ENCODE measurements around the gene FEV.
A peak's percentile ranks its signal among the peaks of the same experiment; 100 is the strongest.

Gene FEV

GRCh38 chr2:218992703-218993344 lies 7.8 kb upstream of the FEV start:
- no peak for TF ChIP-seq CTCF (IDR thresholded peaks at IDR 0.05; ENCODE audit: low read length, missing control alignments)
- DNase-seq (ENCODE audit: low read depth): no peak
- no peak overlapping the region for H3K4me3 ChIP-seq (replicated peaks; ENCODE audit: low read depth, low read length)

GRCh38 chr2:218992196-218992595 lies 7.2 kb upstream of the FEV start:
- H3K4me3 ChIP-seq (replicated peaks; ENCODE audit: low read depth, low read length): no peak overlapping the region
- no peak for DNase-seq (ENCODE audit: low read depth)

GRCh38 chr2:218991674-218992168 lies 6.7 kb upstream of the FEV start:
- DNase-seq (ENCODE audit: low read depth): peak; percentile 43
- TF ChIP-seq CTCF (IDR thresholded peaks at IDR 0.05; ENCODE audit: low read length, missing control alignments): no peak
- H3K4me3 ChIP-seq (replicated peaks; ENCODE audit: low read depth, low read length): no peak overlapping the region

More at GRCh38 chr2:218992196-218992595, 7.2 kb upstream of the FEV start:
- no peak for TF ChIP-seq CTCF (IDR thresholded peaks at IDR 0.05; ENCODE audit: low read length, missing control alignments)

- DNase-seq (ENCODE audit: low read depth): no peak
- no peak for TF ChIP-seq CTCF (IDR thresholded peaks at IDR 0.05; ENCODE audit: low read length, missing control alignments)
Measured at GRCh38 chr2:218990612-218991011, 5.6 kb upstream of the FEV start.

GRCh38 chr2:218990052-218990451 lies 5.1 kb upstream of the FEV start:
- no peak for TF ChIP-seq CTCF (IDR thresholded peaks at IDR 0.05; ENCODE audit: low read length, missing control alignments)
- no peak overlapping the region for H3K4me3 ChIP-seq (replicated peaks; ENCODE audit: low read depth, low read length)
- no peak for DNase-seq (ENCODE audit: low read depth)

More at GRCh38 chr2:218990612-218991011, 5.6 kb upstream of the FEV start:
- H3K4me3 ChIP-seq (replicated peaks; ENCODE audit: low read depth, low read length): no peak overlapping the region

- no peak overlapping the region for H3K4me3 ChIP-seq (replicated peaks; ENCODE audit: low read depth, low read length)
- TF ChIP-seq CTCF (IDR thresholded peaks at IDR 0.05; ENCODE audit: low read length, missing control alignments): no peak
- DNase-seq (ENCODE audit: low read depth): no peak
Measured at GRCh38 chr2:218988650-218989049, 3.7 kb upstream of the FEV start.

GRCh38 chr2:218988164-218988563 lies 3.2 kb upstream of the FEV start:
- no peak overlapping the region for H3K4me3 ChIP-seq (replicated peaks; ENCODE audit: low read depth, low read length)
- no peak for DNase-seq (ENCODE audit: low read depth)
- no peak for TF ChIP-seq CTCF (IDR thresholded peaks at IDR 0.05; ENCODE audit: low read length, missing control alignments)

Measured in fibroblast of pulmonary artery (primary cell).